Central memory CD4-positive, alpha-beta T cell (primary cell): ENCODE measurements around the gene EPHB3.

ENCODE experiments used
- DNase-seq: peaks from one replicate; pipeline ENCODE4 v3.0.0; 2022
- total RNA-seq, 3 experiments: gene quantifications; one replicate each; lab custom pipeline; 2026; lab: John Stamatoyannopoulos, UW

EPHB3 gene
- 0.07 to 1.4 (median 0.22) reads per million in 3 experiments for total RNA-seq

GRCh38 chr3:184561061-184561912 is at the start of gene EPHB3:
TSS of gene EPHB3 (plus strand) at chr3:184561785. CDS start at chr3:184562236, 451 bp downstream.
- peak; percentile 86 for DNase-seq

DNA sequence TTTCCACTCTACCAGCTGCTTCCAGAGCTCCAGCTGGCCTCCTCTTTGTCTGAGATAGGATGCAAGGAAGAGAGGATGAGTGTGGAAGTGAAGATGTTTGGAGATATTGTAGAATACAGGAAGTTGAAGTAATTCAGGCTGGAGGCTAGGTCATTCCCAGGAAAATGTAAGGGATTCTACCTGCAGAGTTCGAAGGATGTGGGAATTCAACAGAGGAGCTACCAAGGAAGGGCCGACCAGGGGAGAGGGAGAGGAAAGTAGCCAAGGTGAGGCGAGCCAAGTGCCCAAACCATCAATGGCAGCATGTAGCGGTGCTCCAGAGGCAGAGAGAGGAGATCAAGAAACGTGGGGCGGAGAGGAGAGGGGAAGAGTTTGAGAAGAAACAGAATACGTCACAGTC is 49.0 kb upstream of the EPHB3 start:
- DNase-seq = no peak

DNA sequence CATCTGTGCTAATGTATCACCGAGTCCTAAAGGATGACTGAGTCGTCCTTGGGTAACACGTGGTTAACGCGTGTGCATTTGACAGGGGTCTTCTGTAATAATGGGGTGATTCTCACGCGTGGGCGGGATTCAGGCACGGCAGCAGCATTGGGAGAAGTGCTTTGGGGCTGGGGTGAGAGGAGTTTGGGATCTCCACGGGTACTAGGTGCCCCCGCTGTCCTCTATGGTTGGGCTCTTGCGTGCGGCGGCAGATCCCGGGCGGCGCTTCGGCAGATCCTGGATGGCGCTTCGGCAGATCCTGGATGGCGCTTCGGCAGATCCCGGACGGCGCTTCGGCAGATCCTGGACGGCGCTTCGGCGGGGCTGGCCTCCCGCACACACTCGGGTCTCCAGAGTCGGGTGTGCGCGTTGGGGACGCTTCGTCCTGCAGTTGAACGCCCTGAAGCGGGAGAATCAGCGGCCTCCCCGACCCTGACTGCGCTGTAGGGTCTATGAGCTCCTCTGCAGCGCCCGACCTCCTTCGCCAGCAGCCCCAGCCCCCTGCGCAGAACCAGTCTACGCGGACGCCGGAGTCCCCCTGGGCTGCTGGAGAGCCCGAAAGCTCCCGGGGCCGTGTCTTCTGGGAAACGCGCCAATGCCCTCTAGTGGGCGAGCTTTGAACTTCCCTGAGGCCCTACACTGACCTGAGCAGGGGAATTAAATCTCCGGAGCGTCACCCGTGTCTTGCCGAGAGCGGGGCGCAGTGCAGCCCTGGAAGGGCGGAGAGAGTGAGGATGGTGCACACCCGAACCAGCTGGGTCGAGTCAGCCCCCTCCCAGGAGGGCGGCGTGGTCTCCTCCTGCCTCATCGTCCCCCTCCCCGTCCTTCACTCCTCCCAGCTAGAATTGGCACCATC is 48.1 kb upstream of the EPHB3 start:
- DNase-seq = peak; percentile 65

DNA sequence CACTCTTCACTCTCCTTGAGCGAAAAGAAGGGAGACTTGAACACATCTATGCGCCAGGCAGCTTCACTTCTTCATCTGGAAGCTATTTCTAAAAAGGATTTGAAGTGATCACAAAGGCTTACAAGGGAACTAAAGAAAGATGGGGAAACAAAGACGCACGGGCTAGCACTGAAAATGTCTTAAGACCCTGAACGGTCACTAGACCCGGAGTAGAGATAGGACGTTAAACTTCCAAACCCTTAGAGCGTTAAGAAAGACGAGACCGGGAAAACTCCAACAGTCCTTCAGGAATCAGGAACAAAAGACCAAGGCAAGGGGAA is 47.5 kb upstream of the EPHB3 start:
- no peak for DNase-seq

GRCh38 chr3:184523825-184524615 is 37.6 kb upstream of the EPHB3 start:
- DNase-seq = no peak

GRCh38 chr3:184524981-184525336 is 36.6 kb upstream of the EPHB3 start:
- peak; percentile 4 for DNase-seq

DNA sequence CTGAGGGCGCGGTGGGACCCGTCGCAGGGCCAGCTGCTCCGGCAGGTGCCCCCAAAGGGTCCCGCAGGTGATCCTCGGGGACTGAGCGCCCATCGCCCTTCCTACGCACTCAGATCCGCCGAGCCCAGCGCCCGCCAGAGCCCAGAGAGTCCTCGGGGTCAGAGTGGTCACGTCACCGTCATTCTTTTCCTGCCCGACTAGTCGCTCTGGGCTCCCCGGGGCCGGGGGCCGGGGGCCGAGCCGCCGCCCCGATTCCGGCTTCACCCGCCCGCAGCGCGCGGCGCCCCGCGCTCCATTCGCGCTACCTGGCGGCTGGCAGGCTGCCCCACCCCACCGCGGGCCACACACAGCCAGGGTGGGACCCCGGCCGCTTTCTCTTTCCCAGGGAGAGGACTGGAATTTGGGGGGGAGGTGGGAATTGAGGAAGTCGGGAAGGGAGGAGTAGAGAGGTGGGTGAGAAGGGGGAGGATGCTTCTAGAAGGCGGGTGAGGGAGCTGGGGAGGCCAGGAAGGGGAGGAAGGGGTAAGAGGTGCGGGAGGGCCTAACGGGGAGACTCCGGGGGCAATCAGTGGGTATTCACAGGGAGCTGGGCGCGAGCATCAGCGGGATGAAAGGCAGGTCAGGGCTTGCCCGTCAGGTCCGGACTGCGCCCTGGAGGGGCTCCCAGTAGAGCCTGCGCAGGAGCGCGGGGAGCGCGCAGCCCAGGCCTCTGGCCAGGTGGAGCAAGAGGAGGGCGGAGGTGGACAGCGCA is 36.1 kb upstream of the EPHB3 start:
- DNase-seq = no peak

DNA sequence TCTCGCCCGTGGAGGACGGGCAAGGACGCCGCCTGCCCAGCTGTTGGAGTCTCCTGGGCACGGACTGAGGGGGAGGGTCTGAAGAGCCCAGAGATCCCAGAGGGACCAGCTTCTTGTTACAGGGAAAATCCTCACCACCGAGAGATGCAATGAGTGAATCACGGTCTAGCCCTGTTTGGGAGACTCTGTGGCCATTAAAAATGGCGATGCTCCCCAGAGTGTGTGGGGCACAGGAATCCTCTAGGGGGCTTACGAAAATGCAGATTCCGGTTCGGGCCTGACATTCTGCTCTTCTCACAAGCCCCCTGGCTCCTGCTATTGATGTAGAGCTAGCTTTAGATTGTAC is 35.5 kb upstream of the EPHB3 start:
- no peak for DNase-seq

DNA sequence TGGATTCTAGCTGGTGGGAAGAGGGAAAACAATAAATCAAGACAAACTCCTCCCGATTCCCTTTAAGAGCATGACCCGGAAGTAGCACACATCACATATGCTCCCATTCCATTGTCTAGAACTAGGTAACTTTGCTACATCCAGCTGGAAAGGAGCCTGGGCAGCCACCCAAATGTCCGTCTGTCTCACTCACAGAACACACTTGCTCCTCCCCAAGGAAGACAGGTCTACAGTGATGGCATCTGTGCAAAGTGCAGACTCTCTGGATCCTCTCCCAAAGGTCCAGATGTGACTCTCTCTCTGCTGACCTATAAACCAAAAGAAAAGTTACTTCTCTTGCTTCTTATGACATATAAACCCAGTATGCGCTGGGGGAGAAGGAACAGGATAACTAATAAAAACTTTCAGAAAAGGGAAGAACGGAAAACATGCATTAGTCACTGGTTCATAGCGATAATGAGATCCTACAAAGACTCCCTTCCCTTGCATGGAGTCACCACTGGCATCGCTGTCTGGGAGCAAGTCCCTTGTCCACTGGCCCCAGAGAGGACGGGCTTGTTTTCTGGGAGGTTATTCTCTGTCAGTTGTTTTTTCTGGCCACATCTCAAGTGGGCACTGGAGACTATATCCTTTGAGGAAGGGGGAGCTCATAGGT is 29.8 kb upstream of the EPHB3 start:
- DNase-seq = no peak

- DNase-seq = no peak
These were observed 28.4 kb upstream of the EPHB3 start for GRCh38 chr3:184532940-184533732.

GRCh38 chr3:184537885-184538665 is 23.5 kb upstream of the EPHB3 start:
- DNase-seq = no peak

DNA sequence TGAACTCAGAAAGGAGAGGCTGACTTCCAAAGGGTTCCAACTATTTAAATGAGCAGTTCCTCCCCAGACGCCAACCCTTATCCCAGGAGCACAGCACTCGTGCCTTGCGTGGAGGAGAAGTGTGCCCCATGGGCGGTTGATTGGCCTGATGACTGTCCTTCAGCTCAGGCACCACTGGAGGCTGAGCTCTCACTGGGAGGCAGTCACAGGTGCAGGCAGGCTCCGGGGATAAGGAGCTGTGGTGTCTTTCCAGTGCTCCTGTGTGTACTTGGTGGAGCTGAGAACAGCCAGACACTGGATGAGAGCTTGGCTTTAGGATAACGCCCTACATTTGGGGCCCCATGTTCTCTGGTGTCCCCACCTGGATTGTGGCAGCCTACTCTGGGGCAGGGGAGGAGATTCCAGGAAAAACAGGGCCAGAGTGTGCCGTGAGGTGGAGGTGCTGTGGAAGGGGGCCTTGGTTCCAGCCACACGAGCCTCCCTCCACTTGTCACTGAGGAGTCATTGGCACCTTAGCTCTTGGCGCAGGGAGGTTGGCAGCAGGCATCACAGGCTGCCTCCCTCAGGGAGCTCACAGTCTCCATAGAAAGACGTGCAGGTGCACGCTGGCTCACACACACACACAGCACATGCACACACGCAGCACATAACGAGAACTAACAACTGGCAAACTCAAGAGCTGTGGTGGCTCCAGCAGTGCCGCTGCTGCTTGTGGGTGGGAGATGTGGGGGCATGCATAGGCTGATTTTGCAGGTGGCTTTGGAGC is 22.7 kb upstream of the EPHB3 start:
- DNase-seq = no peak

GRCh38 chr3:184539801-184540435 is 21.7 kb upstream of the EPHB3 start:
- no peak for DNase-seq

GRCh38 chr3:184540777-184541681 is 20.6 kb upstream of the EPHB3 start:
- DNase-seq = peak; percentile 62

- DNase-seq = no peak
These were observed 19.6 kb upstream of the EPHB3 start for GRCh38 chr3:184541886-184542562.

DNA sequence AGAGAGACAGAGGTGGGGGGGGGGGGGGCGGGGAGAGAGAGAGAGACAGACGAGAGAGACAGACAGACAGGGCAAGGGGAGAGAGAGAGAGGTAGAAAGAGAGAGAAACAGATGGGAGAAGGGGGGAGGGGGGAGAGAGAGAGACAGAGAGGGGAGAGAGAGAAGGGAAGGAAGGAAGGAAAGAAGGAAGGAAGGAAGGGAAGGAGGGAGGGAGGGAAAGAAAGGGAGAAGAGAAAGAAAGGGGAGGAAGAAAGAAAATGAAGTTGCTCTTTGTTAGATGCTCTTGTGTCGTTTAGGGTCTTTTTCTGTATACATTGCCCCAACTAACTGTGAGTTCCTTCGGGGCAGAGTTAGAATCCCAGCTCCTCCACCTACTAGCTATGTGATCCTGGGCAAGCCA is 19.0 kb upstream of the EPHB3 start:
- DNase-seq = no peak

- no peak for DNase-seq
These were observed 18.3 kb upstream of the EPHB3 start for GRCh38 chr3:184543256-184543655.
